MM.1S (cell line): ENCODE results near the gene LILRB4.
"Not testable (repeated sequence)": the region's sequence is repeated elsewhere in the genome, so short reads cannot be mapped to it uniquely, and the experiment has no call there.

Experiments used
- EZH2phosphoT487 ChIP-seq: fragments of 300-600 bp; sonication (generic); IDR thresholded peaks from 2 replicates; pipeline ENCODE4 v1.6.1; 2018; ENCODE audit warnings: antibody characterized with exemption, low read length
- TF ChIP-seq, protein P1 (sequence below): fragments of 300-600 bp; sonication (generic); IDR thresholded peaks from 2 replicates; pipeline ENCODE4 v1.5.1; 2016; ENCODE audit warnings: antibody characterized with exemption, low read length, mixed read lengths

DNA sequence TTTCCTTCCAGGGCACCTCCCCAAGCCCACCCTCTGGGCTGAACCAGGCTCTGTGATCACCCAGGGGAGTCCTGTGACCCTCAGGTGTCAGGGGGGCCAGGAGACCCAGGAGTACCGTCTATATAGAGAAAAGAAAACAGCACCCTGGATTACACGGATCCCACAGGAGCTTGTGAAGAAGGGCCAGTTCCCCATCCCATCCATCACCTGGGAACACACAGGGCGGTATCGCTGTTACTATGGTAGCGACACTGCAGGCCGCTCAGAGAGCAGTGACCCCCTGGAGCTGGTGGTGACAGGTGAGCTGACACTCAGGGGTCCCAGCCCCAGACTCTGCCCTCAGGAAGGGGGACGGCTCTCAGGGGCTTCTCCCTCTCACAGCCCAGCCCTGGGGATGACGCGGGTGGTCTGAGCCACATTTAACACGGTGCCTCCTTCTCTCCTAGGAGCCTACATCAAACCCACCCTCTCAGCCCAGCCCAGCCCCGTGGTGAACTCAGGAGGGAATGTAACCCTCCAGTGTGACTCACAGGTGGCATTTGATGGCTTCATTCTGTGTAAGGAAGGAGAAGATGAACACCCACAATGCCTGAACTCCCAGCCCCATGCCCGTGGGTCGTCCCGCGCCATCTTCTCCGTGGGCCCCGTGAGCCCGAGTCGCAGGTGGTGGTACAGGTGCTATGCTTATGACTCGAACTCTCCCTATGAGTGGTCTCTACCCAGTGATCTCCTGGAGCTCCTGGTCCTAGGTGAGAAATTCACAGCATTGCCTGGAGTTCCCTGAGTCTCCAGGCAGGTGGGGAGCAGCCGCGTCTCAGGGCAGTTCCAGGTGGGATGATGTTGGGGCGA, 31.1 kb upstream of the LILRB4 start:
- TF ChIP-seq, protein P1, sequence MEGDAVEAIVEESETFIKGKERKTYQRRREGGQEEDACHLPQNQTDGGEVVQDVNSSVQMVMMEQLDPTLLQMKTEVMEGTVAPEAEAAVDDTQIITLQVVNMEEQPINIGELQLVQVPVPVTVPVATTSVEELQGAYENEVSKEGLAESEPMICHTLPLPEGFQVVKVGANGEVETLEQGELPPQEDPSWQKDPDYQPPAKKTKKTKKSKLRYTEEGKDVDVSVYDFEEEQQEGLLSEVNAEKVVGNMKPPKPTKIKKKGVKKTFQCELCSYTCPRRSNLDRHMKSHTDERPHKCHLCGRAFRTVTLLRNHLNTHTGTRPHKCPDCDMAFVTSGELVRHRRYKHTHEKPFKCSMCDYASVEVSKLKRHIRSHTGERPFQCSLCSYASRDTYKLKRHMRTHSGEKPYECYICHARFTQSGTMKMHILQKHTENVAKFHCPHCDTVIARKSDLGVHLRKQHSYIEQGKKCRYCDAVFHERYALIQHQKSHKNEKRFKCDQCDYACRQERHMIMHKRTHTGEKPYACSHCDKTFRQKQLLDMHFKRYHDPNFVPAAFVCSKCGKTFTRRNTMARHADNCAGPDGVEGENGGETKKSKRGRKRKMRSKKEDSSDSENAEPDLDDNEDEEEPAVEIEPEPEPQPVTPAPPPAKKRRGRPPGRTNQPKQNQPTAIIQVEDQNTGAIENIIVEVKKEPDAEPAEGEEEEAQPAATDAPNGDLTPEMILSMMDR: not testable (repeated sequence)
- TF ChIP-seq EZH2phosphoT487: not testable (repeated sequence)
